CD4-positive, alpha-beta T cell treated with Interleukin-6 at 100 ng/mL for 8 hours (primary cell): ENCODE measurements around the gene ARF1.

Source experiments
- DNase-seq: peaks from one replicate; pipeline ENCODE4 v3.0.0-alpha.2; 2020; ENCODE audit warnings: mixed read lengths, low spot score

The ARF1 gene

GRCh38 chr1:228071839-228072657 is 10.5 kb upstream of the ARF1 start:
- DNase-seq = no peak

GRCh38 chr1:228072658-228073043 is 9.9 kb upstream of the ARF1 start:
- no peak for DNase-seq

- no peak for DNase-seq
Observed at GRCh38 chr1:228073061-228073856, 9.2 kb upstream of the ARF1 start.

- no peak for DNase-seq
Observed at GRCh38 chr1:228073857-228074545, 8.5 kb upstream of the ARF1 start.

GRCh38 chr1:228074954-228075730 is 7.4 kb upstream of the ARF1 start:
- no peak for DNase-seq

- DNase-seq = no peak
Observed at GRCh38 chr1:228075801-228076271, 6.7 kb upstream of the ARF1 start.

GRCh38 chr1:228076796-228077430 is 5.6 kb upstream of the ARF1 start:
- no peak for DNase-seq

GRCh38 chr1:228077565-228078330 is 4.8 kb upstream of the ARF1 start:
- no peak for DNase-seq

- no peak for DNase-seq
Observed at GRCh38 chr1:228079013-228079412, 3.5 kb upstream of the ARF1 start.

- no peak for DNase-seq
Observed at GRCh38 chr1:228079601-228080263, 2.8 kb upstream of the ARF1 start.

GRCh38 chr1:228081144-228081543 is 1.4 kb upstream of the ARF1 start:
- DNase-seq = no peak

- no peak for DNase-seq
Observed at GRCh38 chr1:228081578-228082213, 812 bp upstream of the ARF1 start.

GRCh38 chr1:228082918-228083870 is 686 bp downstream of the ARF1 start:
- peak; percentile 21 for DNase-seq

GRCh38 chr1:228083871-228084278 is 1.4 kb downstream of the ARF1 start:
- no peak for DNase-seq

- DNase-seq = no peak
Observed at GRCh38 chr1:228084325-228084724, 1.8 kb downstream of the ARF1 start.

GRCh38 chr1:228084797-228085196 is 2.3 kb downstream of the ARF1 start:
- DNase-seq = no peak

- DNase-seq = no peak
Observed at GRCh38 chr1:228085287-228085951, 2.9 kb downstream of the ARF1 start.

GRCh38 chr1:228087771-228088251 is 5.3 kb downstream of the ARF1 start:
- peak; percentile 24 for DNase-seq
